Tibial nerve (tissue), 4 donors: ENCODE data around the gene KRTAP2-4.

ENCODE experiments used
- EP300 ChIP-seq, 2 donors: sonication (generic); formaldehyde crosslinking; IDR thresholded peaks; one replicate each; pipeline ENCODE4 v1.6.1; 2017; ENCODE audit warnings: antibody characterized with exemption in 2 of 2, mild to moderate bottlenecking in 1 of 2
- POLR2A ChIP-seq, 2 donors: fragments of 450-650 bp; IDR thresholded peaks; one replicate each; pipeline ENCODE4 v1.6.1; 2017; ENCODE audit warnings: antibody characterized with exemption in 2 of 2, mild to moderate bottlenecking in 2 of 2, moderate library complexity in 2 of 2
- TF ChIP-seq, protein P1 (sequence below), 5 experiments: fragments of 200-600 bp in 3 of 5; fragments of 450-650 bp in 2 of 5; sonication (generic) in 3 of 5; IDR thresholded peaks; one replicate each; pipeline ENCODE4 v1.5.1; 2016 to 2019; ENCODE audit warnings: antibody characterized with exemption in 5 of 5, mild to moderate bottlenecking in 3 of 5, moderate library complexity in 2 of 5

GRCh38 chr17:41071606-41072360, 6.1 kb upstream of the KRTAP2-4 start:
- TF ChIP-seq, protein P1, sequence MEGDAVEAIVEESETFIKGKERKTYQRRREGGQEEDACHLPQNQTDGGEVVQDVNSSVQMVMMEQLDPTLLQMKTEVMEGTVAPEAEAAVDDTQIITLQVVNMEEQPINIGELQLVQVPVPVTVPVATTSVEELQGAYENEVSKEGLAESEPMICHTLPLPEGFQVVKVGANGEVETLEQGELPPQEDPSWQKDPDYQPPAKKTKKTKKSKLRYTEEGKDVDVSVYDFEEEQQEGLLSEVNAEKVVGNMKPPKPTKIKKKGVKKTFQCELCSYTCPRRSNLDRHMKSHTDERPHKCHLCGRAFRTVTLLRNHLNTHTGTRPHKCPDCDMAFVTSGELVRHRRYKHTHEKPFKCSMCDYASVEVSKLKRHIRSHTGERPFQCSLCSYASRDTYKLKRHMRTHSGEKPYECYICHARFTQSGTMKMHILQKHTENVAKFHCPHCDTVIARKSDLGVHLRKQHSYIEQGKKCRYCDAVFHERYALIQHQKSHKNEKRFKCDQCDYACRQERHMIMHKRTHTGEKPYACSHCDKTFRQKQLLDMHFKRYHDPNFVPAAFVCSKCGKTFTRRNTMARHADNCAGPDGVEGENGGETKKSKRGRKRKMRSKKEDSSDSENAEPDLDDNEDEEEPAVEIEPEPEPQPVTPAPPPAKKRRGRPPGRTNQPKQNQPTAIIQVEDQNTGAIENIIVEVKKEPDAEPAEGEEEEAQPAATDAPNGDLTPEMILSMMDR (IDR thresholded peaks at IDR 0.05), result no peak
- TF ChIP-seq POLR2A (IDR thresholded peaks at IDR 0.05) (no peak), EP300 (IDR thresholded peaks at IDR 0.05) (no peak)
